HG03520 (cell line): ENCODE results near the gene DRICH1.
"Not testable (repeated sequence)": the region's sequence is repeated elsewhere in the genome, so short reads cannot be mapped to it uniquely, and the experiment has no call there.

Experiments used
- ATAC-seq: cut with Tn5 transposase; IDR thresholded peaks from one replicate; pipeline ENCODE4 v1.9.1; 2021; ENCODE audit warnings: mild to moderate bottlenecking, moderate library complexity; ENCODE audit not compliant: unreplicated experiment

DRICH1 gene

GRCh38 chr22:23603266-23603665 is 28.9 kb downstream of the DRICH1 start:
- ATAC-seq = no peak

- ATAC-seq = no peak
Observed at GRCh38 chr22:23598805-23599518, 33.2 kb downstream of the DRICH1 start.

- not testable (repeated sequence) for ATAC-seq
Observed at GRCh38 chr22:23597576-23598268, 34.4 kb downstream of the DRICH1 start.

- not testable (repeated sequence) for ATAC-seq
Observed at GRCh38 chr22:23595904-23596303, 36.2 kb downstream of the DRICH1 start.

- ATAC-seq = no peak
Observed at GRCh38 chr22:23591846-23592245, 40.3 kb downstream of the DRICH1 start.

GRCh38 chr22:23591201-23591791 is 40.8 kb downstream of the DRICH1 start:
- no peak for ATAC-seq

GRCh38 chr22:23583836-23584235 is 48.3 kb downstream of the DRICH1 start:
- ATAC-seq = no peak

- ATAC-seq = no peak
Observed at GRCh38 chr22:23583153-23583552, 49.0 kb downstream of the DRICH1 start.

GRCh38 chr22:23581260-23581650 is 50.9 kb downstream of the DRICH1 start:
- no peak for ATAC-seq

- no peak for ATAC-seq
Observed at GRCh38 chr22:23580576-23581259, 51.4 kb downstream of the DRICH1 start.

GRCh38 chr22:23579870-23580575 is 52.1 kb downstream of the DRICH1 start, which contains the start of gene IGLL1:
TSS of gene IGLL1 (minus strand) at chr22:23580290. CDS start at chr22:23580190, 100 bp downstream.
- no peak for ATAC-seq

- ATAC-seq = no peak
Observed at GRCh38 chr22:23579280-23579679, 52.8 kb downstream of the DRICH1 start.

- ATAC-seq = no peak
Observed at GRCh38 chr22:23578306-23578705, 53.8 kb downstream of the DRICH1 start.

- no peak for ATAC-seq
Observed at GRCh38 chr22:23576681-23577080, 55.4 kb downstream of the DRICH1 start.

- ATAC-seq = no peak
Observed at GRCh38 chr22:23575601-23576000, 56.5 kb downstream of the DRICH1 start.

GRCh38 chr22:23574877-23575276 is 57.2 kb downstream of the DRICH1 start:
- ATAC-seq = no peak

GRCh38 chr22:23574371-23574811 is 57.7 kb downstream of the DRICH1 start:
- ATAC-seq = no peak

- not testable (repeated sequence) for ATAC-seq
Observed at GRCh38 chr22:23573701-23574235, 58.4 kb downstream of the DRICH1 start.

GRCh38 chr22:23573106-23573505 is 59.0 kb downstream of the DRICH1 start:
- ATAC-seq = not testable (repeated sequence)

- no peak for ATAC-seq
Observed at GRCh38 chr22:23571486-23571885, 60.6 kb downstream of the DRICH1 start.
